PC-9 (cell line): ENCODE measurements around the gene ELMO1. TPM values are rescaled to one million over a fixed set of nuclear protein-coding genes. Genes with fewer than 3 reads are reported as not detected.

Source experiments
- BruUV-seq: library from RNA; stranded (reverse); fragments of 400-500 nt; replicated peaks from 2 replicates; lab custom pipeline; 2021; lab: Mats Ljungman, UMichigan
- CTCF ChIA-PET: fragments of 300-600 bp; sonication (Branson Sonifier 250); formaldehyde crosslinking; loops from one replicate; lab custom pipeline; 2022; ENCODE audit warnings: antibody characterized with exemption; lab: Charles Lee
- POLR2A ChIA-PET: fragments of 300-600 bp; sonication (Branson Sonifier 250); formaldehyde crosslinking; loops from one replicate; lab custom pipeline; 2022; ENCODE audit warnings: antibody characterized with exemption; ENCODE audit not compliant: unreplicated experiment; lab: Charles Lee
- DNase-seq, 2 experiments: peaks; one replicate each; pipeline versions ENCODE4 v3.0.0 to v3.0.0-alpha.2; 2015 to 2022; ENCODE audit warnings: mixed read lengths in 1 of 2
- H2AFZ ChIP-seq: fragments of 200-600 bp; sonication (generic); 2 replicates; pipeline ENCODE4 v1.8.1; 2017; ENCODE audit warnings: antibody characterized with exemption
- H3F3A ChIP-seq: fragments of 200-600 bp; sonication (generic); 2 replicates; pipeline ENCODE4 v1.8.1; 2017; ENCODE audit warnings: antibody characterized with exemption, mild to moderate bottlenecking, low read depth; ENCODE audit not compliant: insufficient read depth
- H3K27ac ChIP-seq: fragments of 200-600 bp; sonication (generic); 2 replicates; pipeline ENCODE4 v1.6.1; 2016; ENCODE audit warnings: mixed run types
- H3K27me3 ChIP-seq: fragments of 200-600 bp; sonication (generic); 2 replicates; pipeline ENCODE4 v1.6.1; 2016; ENCODE audit warnings: low read depth, mixed run types; ENCODE audit not compliant: insufficient read depth
- H3K36me3 ChIP-seq: fragments of 200-600 bp; sonication (generic); 2 replicates; pipeline ENCODE4 v1.6.1; 2016; ENCODE audit warnings: low read depth, mixed run types
- H3K4me1 ChIP-seq: fragments of 200-600 bp; sonication (generic); replicated peaks from 2 replicates; pipeline ENCODE4 v1.6.1; 2016; ENCODE audit warnings: mixed run types; ENCODE audit not compliant: insufficient read depth
- H3K4me2 ChIP-seq: fragments of 200-600 bp; sonication (generic); 2 replicates; pipeline ENCODE4 v1.6.1; 2017; ENCODE audit warnings: mixed run types
- H3K4me3 ChIP-seq: fragments of 200-600 bp; sonication (generic); 2 replicates; pipeline ENCODE4 v1.6.1; 2016; ENCODE audit warnings: mixed run types
- H3K79me2 ChIP-seq: fragments of 200-600 bp; sonication (generic); 2 replicates; pipeline ENCODE4 v1.6.1; 2017; ENCODE audit warnings: low read depth, mixed run types
- H3K9me2 ChIP-seq: fragments of 200-600 bp; sonication (generic); 2 replicates; pipeline ENCODE4 v1.8.1; 2017; ENCODE audit warnings: mild to moderate bottlenecking; ENCODE audit not compliant: insufficient read depth
- H3K9me3 ChIP-seq: fragments of 200-600 bp; sonication (generic); 2 replicates; pipeline ENCODE4 v1.8.1; 2016; ENCODE audit warnings: low read depth; ENCODE audit not compliant: insufficient read depth
- H4K20me1 ChIP-seq: fragments of 200-600 bp; sonication (generic); 2 replicates; pipeline ENCODE4 v1.8.1; 2017; ENCODE audit not compliant: insufficient read depth
- CTCF ChIP-seq: fragments of 200-600 bp; sonication (generic); conservative IDR thresholded peaks from 2 replicates; pipeline ENCODE4 v1.6.1; 2017; ENCODE audit warnings: mixed run types, antibody characterized with exemption, mild to moderate bottlenecking, moderate library complexity
- EZH2 ChIP-seq: fragments of 200-600 bp; sonication (generic); IDR thresholded peaks from 2 replicates; pipeline ENCODE4 v1.8.0; 2017; ENCODE audit warnings: antibody characterized with exemption, low read depth
- intact Hi-C: fragments of 100-400 bp; cut with micrococcal nuclease; formaldehyde crosslinking; loops from one replicate; pipeline ENCODE4 v1.10.0; 2022; ENCODE audit not compliant: unreplicated experiment
- microRNA-seq: library from miRNA; unstranded; fragments of <30 nt; microRNA quantifications from one replicate; pipeline ENCODE4 v1.2.0, GENCODE V29; 2021; ENCODE audit warnings: borderline number of aligned reads, borderline replicate concordance
- total RNA-seq: library from RNA; stranded (reverse); gene quantifications from 2 replicates; pipeline ENCODE4 v1.2.3, GENCODE V29; 2021

The ELMO1 gene
- total RNA-seq, 1 experiment from 2014 or later, result 4.8 TPM

- intact Hi-C loops, result no loop called here
- H3K4me2 ChIP-seq, result no peak overlapping the region
- DNase-seq, result no peak
- no TSS peak for BruUV-seq
- no peaks in the 10 kb centered on the region; the same call in 1 of the 2 replicates for H4K20me1 ChIP-seq
- H3K4me3 ChIP-seq, result no peak overlapping the region
- ChIA-PET POLR2A (no interaction called here), CTCF (no interaction called here)
- H3K27ac ChIP-seq, result no peak overlapping the region
- no peak overlapping the region for H2AFZ ChIP-seq
- H3K27me3 ChIP-seq, result peaks cover 31% of the 10 kb centered on the region; the same call in 1 of the 2 replicates
- H3K36me3 ChIP-seq, result no peaks in the 10 kb centered on the region
- H3K9me3 ChIP-seq, result no peaks in the 10 kb centered on the region
- TF ChIP-seq EZH2 (no peak), CTCF (no peak)
- no peaks in the 10 kb centered on the region for H3K79me2 ChIP-seq
- H3K4me1 ChIP-seq, result no peaks in the 10 kb centered on the region
- no peaks in the 10 kb centered on the region for H3F3A ChIP-seq
- no peaks in the 10 kb centered on the region for H3K9me2 ChIP-seq
Observed at GRCh38 chr7:36809086-36809485, 639.6 kb downstream of the ELMO1 start.

DNA sequence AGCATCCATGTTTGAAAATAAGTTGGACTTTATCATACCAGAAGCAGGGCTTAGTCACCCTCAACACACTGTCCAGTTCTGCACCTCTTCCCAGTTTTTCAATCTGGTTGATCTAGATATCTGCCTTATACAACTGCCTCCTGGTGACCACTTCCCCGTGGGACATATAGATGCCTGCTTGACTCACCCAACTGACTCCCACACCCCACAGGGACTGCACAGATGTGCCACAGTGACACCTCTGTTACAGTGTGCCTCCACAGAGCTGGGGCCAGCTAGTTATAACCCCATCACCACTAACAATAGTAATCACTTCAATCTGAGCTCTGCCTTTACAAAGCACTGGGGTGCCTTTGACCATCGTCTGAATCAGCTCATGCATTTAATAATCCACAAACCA lies 641.8 kb downstream of the ELMO1 start:
- Histone ChIP-seq H3F3A (no peaks in the 10 kb centered on the region), H3K27me3 (peaks cover 31% of the 10 kb centered on the region; the same call in 1 of the 2 replicates), H4K20me1 (no peaks in the 10 kb centered on the region; the same call in 1 of the 2 replicates), H3K79me2 (no peaks in the 10 kb centered on the region), H3K9me3 (no peaks in the 10 kb centered on the region), H3K27ac (no peak overlapping the region), H3K36me3 (no peaks in the 10 kb centered on the region), H3K9me2 (peaks cover 2% of the 10 kb centered on the region; the same call in 1 of the 2 replicates), H3K4me3 (no peak overlapping the region), H3K4me2 (no peak overlapping the region), H3K4me1 (no peaks in the 10 kb centered on the region), H2AFZ (no peak overlapping the region)
- no TSS peak for BruUV-seq
- POLR2A ChIA-PET, result no interaction called here
- CTCF ChIA-PET, result no interaction called here
- DNase-seq, result no peak
- intact Hi-C loops, result no loop called here
- TF ChIP-seq CTCF (no peak), EZH2 (no peak)

Small RNAs within 50 kb of the gene (microRNA-seq; reads per million reads assigned to microRNA genes)
- gene MIR1200, result not detected

Other genes starting within 250 kb of the ELMO1 start
- gene GPR141, start 234.9 kb upstream of the ELMO1 start, total RNA-seq, result not detected in 2 replicates